ENCODE data around the gene EMX2.

The EMX2 gene

GRCh38 chr10:117532451-117533107 lies 10.0 kb upstream of the EMX2 start:
- DNase-seq = no peak

GRCh38 chr10:117533507-117534281 lies 8.9 kb upstream of the EMX2 start:
- DNase-seq = no peak

DNA sequence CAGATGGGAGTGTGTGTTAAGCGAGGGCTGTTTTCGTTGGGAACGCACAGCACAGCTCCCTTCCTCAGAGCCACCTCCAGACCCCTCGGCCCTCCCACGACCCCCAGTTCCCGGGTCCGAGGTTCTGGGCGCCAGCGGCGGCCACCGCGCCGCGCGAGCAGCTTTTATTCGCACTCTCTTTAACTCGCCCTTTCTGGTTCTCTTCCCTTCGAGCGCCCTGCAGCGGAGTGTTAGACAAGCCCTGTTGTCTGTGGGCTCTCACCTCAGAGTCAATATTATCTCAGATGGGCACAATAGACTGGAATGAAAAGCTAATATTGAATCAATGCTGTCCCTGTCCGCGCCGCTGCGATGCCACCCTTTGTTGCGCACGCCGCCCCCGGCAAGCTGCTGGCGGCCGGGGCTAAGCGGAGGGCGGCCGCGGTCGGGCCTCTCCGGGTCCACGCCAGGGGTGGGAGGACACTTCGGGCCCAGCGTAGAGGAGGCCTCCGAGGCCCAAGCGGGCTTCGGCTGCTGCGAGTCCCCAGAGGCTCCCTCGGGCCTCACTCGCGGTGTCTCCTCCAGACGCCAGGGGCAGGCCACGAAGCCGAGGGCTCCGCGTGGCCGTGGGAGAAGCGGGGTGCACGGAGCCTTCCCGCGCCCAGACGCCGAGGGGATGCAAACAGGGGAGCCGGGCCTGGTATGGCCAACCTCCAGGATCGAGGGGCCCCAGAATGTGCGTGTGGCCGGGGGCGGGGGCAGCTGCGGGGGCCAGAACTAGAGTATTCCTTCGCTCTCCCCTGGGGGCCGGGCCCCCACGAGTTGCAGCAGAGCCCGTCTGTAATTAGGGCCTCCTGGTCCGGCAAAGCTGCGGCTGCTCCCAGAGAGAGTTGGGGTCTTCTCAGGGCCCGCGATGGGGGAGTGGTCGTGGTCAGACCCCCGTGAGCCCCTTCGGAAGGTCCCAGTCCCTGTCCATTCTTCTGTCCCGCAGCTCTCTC lies 7.9 kb upstream of the EMX2 start:
- no peak for DNase-seq

- no peak for DNase-seq
These were observed 7.1 kb upstream of the EMX2 start for GRCh38 chr10:117535298-117536071.

GRCh38 chr10:117536072-117536865 lies 6.3 kb upstream of the EMX2 start:
- no peak for DNase-seq

DNA sequence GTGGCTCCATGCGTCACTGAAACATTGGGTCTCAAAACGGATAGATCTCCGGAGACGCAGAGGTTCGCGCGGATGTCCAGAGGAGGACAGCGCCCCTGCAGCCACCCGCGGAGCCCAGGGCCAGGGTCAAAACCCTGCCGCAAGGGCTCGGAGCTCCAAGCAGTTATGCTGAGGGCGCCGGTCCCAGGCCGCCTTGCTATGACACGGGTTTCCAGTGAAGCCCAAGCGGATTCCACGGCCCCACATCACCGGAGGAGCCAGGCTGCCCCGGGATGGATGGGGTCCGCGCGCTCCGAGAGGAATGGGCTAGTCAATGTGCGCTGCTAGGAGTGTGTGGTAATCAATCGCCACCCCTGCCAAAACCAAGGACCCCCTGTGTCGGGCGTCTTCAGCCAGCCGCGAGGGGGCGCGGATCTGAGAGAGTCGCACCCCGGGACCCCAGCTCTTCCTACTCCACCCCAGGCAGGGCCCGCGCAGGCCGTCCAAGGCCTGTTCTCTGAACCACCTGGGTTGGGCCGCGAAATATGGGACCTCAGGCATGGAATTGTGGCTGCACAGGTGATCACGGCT lies 5.6 kb upstream of the EMX2 start:
- no peak for DNase-seq

GRCh38 chr10:117537436-117537903 lies 5.1 kb upstream of the EMX2 start:
- peak; percentile 35 for DNase-seq

DNA sequence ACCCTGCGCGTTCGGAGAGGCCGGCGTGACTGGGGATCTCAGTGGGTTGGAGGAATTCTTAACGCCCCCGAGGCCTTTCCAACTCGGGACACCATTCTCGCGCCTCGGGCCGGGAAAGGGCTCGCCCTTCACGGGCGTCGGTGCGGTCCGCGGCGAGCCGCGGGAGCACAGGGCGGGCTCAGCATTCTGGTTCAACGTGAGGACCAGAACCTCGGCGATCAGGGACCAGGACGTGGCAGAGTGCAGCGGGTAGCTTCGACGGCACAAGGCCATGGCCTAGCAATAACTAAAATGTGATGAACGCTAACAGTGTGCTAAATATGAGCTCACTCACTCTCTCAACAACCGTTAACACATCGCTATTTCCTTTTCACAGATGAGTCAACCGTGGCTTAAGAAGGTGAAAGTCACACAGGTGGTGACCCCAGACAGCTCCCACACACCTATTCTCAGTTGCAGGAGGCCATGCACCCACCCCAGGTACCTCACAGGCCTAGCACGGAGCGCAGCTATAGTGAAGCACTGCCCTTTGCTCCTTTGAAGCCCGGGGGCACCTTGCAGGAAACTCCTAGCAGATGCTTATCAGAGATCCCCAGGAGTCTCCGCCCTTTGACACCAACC lies 4.5 kb upstream of the EMX2 start:
- peak; percentile 29 for DNase-seq

DNA sequence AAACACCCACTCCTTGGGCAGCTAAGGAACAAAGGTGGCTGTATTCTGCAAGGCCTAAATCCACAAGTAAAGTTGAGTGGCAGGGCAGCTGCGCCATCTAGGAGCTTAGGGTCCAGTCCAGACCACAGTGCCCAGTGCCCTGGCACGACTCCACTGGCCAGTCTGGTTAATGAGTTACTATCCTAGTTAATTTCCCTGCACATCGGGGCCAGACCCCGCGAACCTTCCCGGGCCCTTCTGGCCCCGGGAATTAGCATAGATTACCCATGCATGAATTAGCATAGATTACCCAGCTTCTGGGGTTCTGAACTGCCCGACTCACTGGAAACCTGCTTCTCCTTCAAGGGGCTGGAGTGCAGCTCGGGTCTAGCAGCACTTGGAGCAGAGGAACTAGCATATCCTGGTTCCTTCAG lies 3.2 kb upstream of the EMX2 start:
- DNase-seq = no peak

- no peak for DNase-seq
These were observed 2.5 kb upstream of the EMX2 start for GRCh38 chr10:117539903-117540639.

- DNase-seq = no peak
These were observed 1.7 kb upstream of the EMX2 start for GRCh38 chr10:117540640-117541404.

DNA sequence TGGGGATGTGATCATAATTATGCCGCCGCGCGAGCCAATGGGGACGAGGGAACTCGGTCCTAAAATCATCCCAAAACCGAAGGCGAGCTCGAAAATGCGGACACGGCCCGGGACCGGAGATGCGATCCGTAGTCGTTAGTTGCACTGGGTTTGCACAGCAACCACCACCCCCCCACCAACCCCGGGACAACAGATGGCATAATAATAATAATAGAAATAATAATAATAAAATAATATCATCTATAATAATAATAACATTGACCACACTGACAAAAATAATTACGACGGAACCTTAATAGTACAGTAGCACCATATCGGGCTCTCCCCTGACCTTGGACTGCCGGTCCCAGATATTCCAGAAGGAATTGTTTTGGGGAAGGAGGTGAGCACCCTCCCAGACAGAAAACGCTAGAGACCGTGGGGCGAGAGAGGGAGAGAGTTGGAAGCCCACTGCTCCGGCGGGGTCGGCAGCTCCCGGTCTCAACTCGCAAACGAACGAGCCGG lies 1.1 kb upstream of the EMX2 start:
- DNase-seq = no peak

- DNase-seq = no peak
These were observed 439 bp upstream of the EMX2 start for GRCh38 chr10:117541909-117542705.

DNA sequence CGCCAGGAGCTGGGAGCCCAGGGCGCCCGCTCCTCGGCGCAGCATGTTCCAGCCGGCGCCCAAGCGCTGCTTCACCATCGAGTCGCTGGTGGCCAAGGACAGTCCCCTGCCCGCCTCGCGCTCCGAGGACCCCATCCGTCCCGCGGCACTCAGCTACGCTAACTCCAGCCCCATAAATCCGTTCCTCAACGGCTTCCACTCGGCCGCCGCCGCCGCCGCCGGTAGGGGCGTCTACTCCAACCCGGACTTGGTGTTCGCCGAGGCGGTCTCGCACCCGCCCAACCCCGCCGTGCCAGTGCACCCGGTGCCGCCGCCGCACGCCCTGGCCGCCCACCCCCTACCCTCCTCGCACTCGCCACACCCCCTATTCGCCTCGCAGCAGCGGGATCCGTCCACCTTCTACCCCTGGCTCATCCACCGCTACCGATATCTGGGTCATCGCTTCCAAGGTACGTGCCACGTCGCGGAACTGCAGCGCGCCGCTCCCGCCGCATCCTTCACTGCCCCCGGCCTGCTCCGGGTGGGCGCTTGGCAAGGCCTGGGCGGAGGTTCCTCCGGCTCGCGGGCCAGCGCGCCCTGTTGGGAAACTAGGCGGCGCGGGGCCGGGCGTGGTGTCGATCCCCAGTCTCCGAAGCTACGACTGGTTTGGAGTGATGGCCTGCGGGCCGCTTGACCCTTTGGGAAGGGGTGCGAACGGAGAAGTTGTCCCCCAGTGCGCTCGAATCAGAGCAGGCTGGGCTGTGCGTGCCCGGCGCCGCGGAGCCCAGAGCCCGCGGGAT lies 868 bp downstream of the EMX2 start:
- DNase-seq = peak; percentile 34

- no peak for DNase-seq
These were observed 1.6 kb downstream of the EMX2 start for GRCh38 chr10:117544004-117544701.

- no peak for DNase-seq
These were observed 2.2 kb downstream of the EMX2 start for GRCh38 chr10:117544711-117545140.

All from activated CD4-positive, alpha-beta T cell treated with anti-CD3 and anti-CD28 coated beads, Interleukin-2, Interleukin-6, amounts not matched to agents 100 ng/mL and 50 ng/mL, durations not matched to agents 16 hours and 8 hours (primary cell).